ENCODE results near the gene RPS18. TPM values are rescaled to one million over a fixed set of nuclear protein-coding genes. Genes with fewer than 3 reads are reported as not detected.

Gene RPS18
- total and polyA plus RNA-seq, 2 of the 13 experiments (the other 11 are each of a cell fraction or from before 2014, with no cell fraction given): 3,896 to 5,806 TPM

GRCh38 chr6:33313709-33314514, 42.0 kb downstream of the RPS18 start, which contains the start of gene TAPBP (continued):
- TF ChIP-seq ZNF318 (CRISPR knock-in tag; IDR thresholded peaks at IDR 0.05) (peak; percentile 80; the same call in 1 of the 2 replicates), ZNF746 (CRISPR knock-in tag; IDR thresholded peaks at IDR 0.05) (0 out of 2 replicates have a peak, but pooled peaks have one; percentile 52), RXRA (CRISPR knock-in tag; IDR thresholded peaks at IDR 0.05) (0 out of 2 replicates have a peak, but pooled peaks have one; percentile 28), MED8 (CRISPR knock-in tag; IDR thresholded peaks at IDR 0.05; ENCODE audit: insufficient replicate concordance) (no peak), ESRRA (CRISPR knock-in tag; IDR thresholded peaks at IDR 0.05; ENCODE audit: low read depth) (peak; percentile 39; the same call in 1 of the 2 replicates), REL (CRISPR knock-in tag; conservative IDR thresholded peaks at IDR 0.05) (peak; percentile 79; the same call in 1 of the 2 replicates), ZNF12 (CRISPR knock-in tag; IDR thresholded peaks at IDR 0.05) (0 out of 2 replicates have a peak, but pooled peaks have one; percentile 4), ZNF777 (CRISPR knock-in tag; IDR thresholded peaks at IDR 0.05) (peak; percentile 40; the same call in 1 of the 2 replicates), ZNF468 (CRISPR knock-in tag; IDR thresholded peaks at IDR 0.05) (no peak)
- TF ChIP-seq, protein P1, sequence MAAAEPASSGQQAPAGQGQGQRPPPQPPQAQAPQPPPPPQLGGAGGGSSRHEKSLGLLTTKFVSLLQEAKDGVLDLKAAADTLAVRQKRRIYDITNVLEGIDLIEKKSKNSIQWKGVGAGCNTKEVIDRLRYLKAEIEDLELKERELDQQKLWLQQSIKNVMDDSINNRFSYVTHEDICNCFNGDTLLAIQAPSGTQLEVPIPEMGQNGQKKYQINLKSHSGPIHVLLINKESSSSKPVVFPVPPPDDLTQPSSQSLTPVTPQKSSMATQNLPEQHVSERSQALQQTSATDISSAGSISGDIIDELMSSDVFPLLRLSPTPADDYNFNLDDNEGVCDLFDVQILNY (CRISPR knock-in tag; conservative IDR thresholded peaks at IDR 0.05): peak; percentile 60; the same call in 1 of the 2 replicates
- TF ChIP-seq, protein P2, sequence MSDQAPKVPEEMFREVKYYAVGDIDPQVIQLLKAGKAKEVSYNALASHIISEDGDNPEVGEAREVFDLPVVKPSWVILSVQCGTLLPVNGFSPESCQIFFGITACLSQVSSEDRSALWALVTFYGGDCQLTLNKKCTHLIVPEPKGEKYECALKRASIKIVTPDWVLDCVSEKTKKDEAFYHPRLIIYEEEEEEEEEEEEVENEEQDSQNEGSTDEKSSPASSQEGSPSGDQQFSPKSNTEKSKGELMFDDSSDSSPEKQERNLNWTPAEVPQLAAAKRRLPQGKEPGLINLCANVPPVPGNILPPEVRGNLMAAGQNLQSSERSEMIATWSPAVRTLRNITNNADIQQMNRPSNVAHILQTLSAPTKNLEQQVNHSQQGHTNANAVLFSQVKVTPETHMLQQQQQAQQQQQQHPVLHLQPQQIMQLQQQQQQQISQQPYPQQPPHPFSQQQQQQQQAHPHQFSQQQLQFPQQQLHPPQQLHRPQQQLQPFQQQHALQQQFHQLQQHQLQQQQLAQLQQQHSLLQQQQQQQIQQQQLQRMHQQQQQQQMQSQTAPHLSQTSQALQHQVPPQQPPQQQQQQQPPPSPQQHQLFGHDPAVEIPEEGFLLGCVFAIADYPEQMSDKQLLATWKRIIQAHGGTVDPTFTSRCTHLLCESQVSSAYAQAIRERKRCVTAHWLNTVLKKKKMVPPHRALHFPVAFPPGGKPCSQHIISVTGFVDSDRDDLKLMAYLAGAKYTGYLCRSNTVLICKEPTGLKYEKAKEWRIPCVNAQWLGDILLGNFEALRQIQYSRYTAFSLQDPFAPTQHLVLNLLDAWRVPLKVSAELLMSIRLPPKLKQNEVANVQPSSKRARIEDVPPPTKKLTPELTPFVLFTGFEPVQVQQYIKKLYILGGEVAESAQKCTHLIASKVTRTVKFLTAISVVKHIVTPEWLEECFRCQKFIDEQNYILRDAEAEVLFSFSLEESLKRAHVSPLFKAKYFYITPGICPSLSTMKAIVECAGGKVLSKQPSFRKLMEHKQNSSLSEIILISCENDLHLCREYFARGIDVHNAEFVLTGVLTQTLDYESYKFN (CRISPR knock-in tag; conservative IDR thresholded peaks at IDR 0.05): 0 out of 2 replicates have a peak, but pooled peaks have one; percentile 20
- TF ChIP-seq, protein P3, sequence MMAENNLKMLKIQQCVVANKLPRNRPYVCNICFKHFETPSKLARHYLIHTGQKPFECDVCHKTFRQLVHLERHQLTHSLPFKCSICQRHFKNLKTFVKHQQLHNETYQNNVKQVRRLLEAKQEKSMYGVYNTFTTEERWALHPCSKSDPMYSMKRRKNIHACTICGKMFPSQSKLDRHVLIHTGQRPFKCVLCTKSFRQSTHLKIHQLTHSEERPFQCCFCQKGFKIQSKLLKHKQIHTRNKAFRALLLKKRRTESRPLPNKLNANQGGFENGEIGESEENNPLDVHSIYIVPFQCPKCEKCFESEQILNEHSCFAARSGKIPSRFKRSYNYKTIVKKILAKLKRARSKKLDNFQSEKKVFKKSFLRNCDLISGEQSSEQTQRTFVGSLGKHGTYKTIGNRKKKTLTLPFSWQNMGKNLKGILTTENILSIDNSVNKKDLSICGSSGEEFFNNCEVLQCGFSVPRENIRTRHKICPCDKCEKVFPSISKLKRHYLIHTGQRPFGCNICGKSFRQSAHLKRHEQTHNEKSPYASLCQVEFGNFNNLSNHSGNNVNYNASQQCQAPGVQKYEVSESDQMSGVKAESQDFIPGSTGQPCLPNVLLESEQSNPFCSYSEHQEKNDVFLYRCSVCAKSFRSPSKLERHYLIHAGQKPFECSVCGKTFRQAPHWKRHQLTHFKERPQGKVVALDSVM (CRISPR knock-in tag; IDR thresholded peaks at IDR 0.05): peak; percentile 51; the same call in 1 of the 2 replicates

All from HepG2 (cell line).